Measurements from ENCODE around the gene TP53BP1. TPM values are rescaled to one million over a fixed set of nuclear protein-coding genes. Genes with fewer than 3 reads are reported as not detected.
A peak's percentile ranks its signal among the peaks of the same experiment; 100 is the strongest.

Gene TP53BP1
- total and polyA plus RNA-seq, 2 experiments from 2014 or later, result 20.1 to 46.4 TPM

GRCh38 chr15:43361313-43361903 lies 131.5 kb downstream of the TP53BP1 start:
- Histone ChIP-seq H3K9ac (no peak overlapping the region), H3K9me3 (ENCODE audit: low read depth) (peaks cover 5% of the 10 kb centered on the region), H3K27me3 (replicated peaks; ENCODE audit: insufficient read depth) (no peaks in the 10 kb centered on the region), H3K9me2 (ENCODE audit: insufficient read depth) (no peaks in the 10 kb centered on the region), H3K36me3 (ENCODE audit: low read depth) (peaks cover 73% of the 10 kb centered on the region), H3K4me3 (no peak overlapping the region), H3K27ac (no peak overlapping the region), H2AFZ (no peak overlapping the region), H3K4me1 (ENCODE audit: insufficient read depth) (no peaks in the 10 kb centered on the region), H4K20me1 (ENCODE audit: insufficient read depth) (no peaks in the 10 kb centered on the region), H3F3A (ENCODE audit: insufficient read depth) (no peaks in the 10 kb centered on the region), H3K79me2 (ENCODE audit: insufficient read depth) (peaks cover 17% of the 10 kb centered on the region; the same call in 1 of the 2 replicates), H3K4me2 (ENCODE audit: unreplicated experiment) (no peak overlapping the region)
- TF ChIP-seq EZH2 (IDR thresholded peaks at IDR 0.05; ENCODE audit: insufficient read depth, poor library complexity, severe bottlenecking) (no peak), EZH2phosphoT487 (IDR thresholded peaks at IDR 0.05; ENCODE audit: insufficient read depth, low read depth) (no peak)
- in situ Hi-C loops (cut with MboI), result no loop called here
- DNase-seq, result peak; percentile 19
- WGBS, 2 experiments (ENCODE audit: low coverage in 1 of 2, low lambda C conversion rate in 2 of 2, missing lambda C conversion rate in 2 of 2), result 96 to 99% methylated on average over 7 of the region's 7 CpGs

- Histone ChIP-seq H3K27me3 (replicated peaks; ENCODE audit: insufficient read depth) (no peaks in the 10 kb centered on the region), H3K4me3 (no peak overlapping the region), H3K9ac (no peak overlapping the region), H3K27ac (no peak overlapping the region), H3K4me1 (ENCODE audit: insufficient read depth) (no peaks in the 10 kb centered on the region), H3K79me2 (ENCODE audit: insufficient read depth) (peaks cover 17% of the 10 kb centered on the region; the same call in 1 of the 2 replicates), H3K36me3 (ENCODE audit: low read depth) (peaks cover 71% of the 10 kb centered on the region), H3F3A (ENCODE audit: insufficient read depth) (no peaks in the 10 kb centered on the region), H3K9me3 (ENCODE audit: low read depth) (peaks cover 5% of the 10 kb centered on the region), H2AFZ (no peak overlapping the region), H3K4me2 (ENCODE audit: unreplicated experiment) (no peak overlapping the region), H4K20me1 (ENCODE audit: insufficient read depth) (no peaks in the 10 kb centered on the region), H3K9me2 (ENCODE audit: insufficient read depth) (no peaks in the 10 kb centered on the region)
- TF ChIP-seq EZH2 (IDR thresholded peaks at IDR 0.05; ENCODE audit: insufficient read depth, poor library complexity, severe bottlenecking), result no peak
- TF ChIP-seq EZH2phosphoT487 (IDR thresholded peaks at IDR 0.05; ENCODE audit: insufficient read depth, low read depth), result no peak
- WGBS, 2 experiments (ENCODE audit: low coverage in 1 of 2, low lambda C conversion rate in 2 of 2, missing lambda C conversion rate in 2 of 2), result 97 to 99% methylated on average over 4 of the region's 4 CpGs
- DNase-seq, result no peak
- in situ Hi-C loops (cut with MboI), result no loop called here
These were observed 132.1 kb downstream of the TP53BP1 start for GRCh38 chr15:43360821-43361220.

Other genes with a start within 250 kb of the TP53BP1 start
- gene TGM5, start 226.2 kb downstream of the TP53BP1 start, total RNA-seq (2014; rRNA removed; shearing (Covaris generic)), result not detected in 2 replicates
- gene TGM5, start 226.2 kb downstream of the TP53BP1 start, polyA plus RNA-seq (2016; fragmentation: Nextera tagmentation; extraction: Ambion mirVana), result not detected in 2 replicates
- gene TGM7, start 190.9 kb downstream of the TP53BP1 start, total RNA-seq (2014; rRNA removed; shearing (Covaris generic)), result not detected in 2 replicates
- gene TGM7, start 190.9 kb downstream of the TP53BP1 start, polyA plus RNA-seq (2016; fragmentation: Nextera tagmentation; extraction: Ambion mirVana), result not detected in 2 replicates
- gene LCMT2, start 162.6 kb downstream of the TP53BP1 start, total RNA-seq (2014; rRNA removed; shearing (Covaris generic)), result 7.7 and 9.9 TPM in 2 replicates
- 7.4 and 8.4 TPM in 2 replicates for gene LCMT2, start 162.6 kb downstream of the TP53BP1 start, polyA plus RNA-seq (2016; fragmentation: Nextera tagmentation; extraction: Ambion mirVana)
- 11.6 and 18.7 TPM in 2 replicates for gene ZSCAN29, start 122.1 kb downstream of the TP53BP1 start, total RNA-seq (2014; rRNA removed; shearing (Covaris generic))
- 5.8 and 6.0 TPM in 2 replicates for gene ZSCAN29, start 122.1 kb downstream of the TP53BP1 start, polyA plus RNA-seq (2016; fragmentation: Nextera tagmentation; extraction: Ambion mirVana)
- 3.7 and 6.3 TPM in 2 replicates for gene TUBGCP4, start 122.1 kb downstream of the TP53BP1 start, total RNA-seq (2014; rRNA removed; shearing (Covaris generic))
- gene TUBGCP4, start 122.1 kb downstream of the TP53BP1 start, polyA plus RNA-seq (2016; fragmentation: Nextera tagmentation; extraction: Ambion mirVana), result 12.6 and 13.1 TPM in 2 replicates
- 61.9 and 62.2 TPM in 2 replicates for gene MAP1A, start 24.5 kb upstream of the TP53BP1 start, total RNA-seq (2014; rRNA removed; shearing (Covaris generic))
- 30.3 and 31.5 TPM in 2 replicates for gene MAP1A, start 24.5 kb upstream of the TP53BP1 start, polyA plus RNA-seq (2016; fragmentation: Nextera tagmentation; extraction: Ambion mirVana)
- gene PPIP5K1, start 97.1 kb upstream of the TP53BP1 start, total RNA-seq (2014; rRNA removed; shearing (Covaris generic)), result 8.0 and 13.1 TPM in 2 replicates
- gene PPIP5K1, start 97.1 kb upstream of the TP53BP1 start, polyA plus RNA-seq (2016; fragmentation: Nextera tagmentation; extraction: Ambion mirVana), result 7.0 and 8.2 TPM in 2 replicates
- not detected in 2 replicates for gene CKMT1B, start 100.9 kb upstream of the TP53BP1 start, total RNA-seq (2014; rRNA removed; shearing (Covaris generic))
- gene CKMT1B, start 100.9 kb upstream of the TP53BP1 start, polyA plus RNA-seq (2016; fragmentation: Nextera tagmentation; extraction: Ambion mirVana), result not detected in 2 replicates
- under 0.01 TPM in 1 of 2 replicates, not detected in the other for gene STRC, start 125.6 kb upstream of the TP53BP1 start, total RNA-seq (2014; rRNA removed; shearing (Covaris generic))
- gene STRC, start 125.6 kb upstream of the TP53BP1 start, polyA plus RNA-seq (2016; fragmentation: Nextera tagmentation; extraction: Ambion mirVana), result 0.08 TPM in 1 of 2 replicates, not detected in the other
- gene CATSPER2, start 155.7 kb upstream of the TP53BP1 start, total RNA-seq (2014; rRNA removed; shearing (Covaris generic)), result 0.38 TPM in 1 of 2 replicates, not detected in the other
- 1.2 and 1.7 TPM in 2 replicates for gene CATSPER2, start 155.7 kb upstream of the TP53BP1 start, polyA plus RNA-seq (2016; fragmentation: Nextera tagmentation; extraction: Ambion mirVana)
- not detected in 2 replicates for gene CKMT1A, start 200.7 kb upstream of the TP53BP1 start, total RNA-seq (2014; rRNA removed; shearing (Covaris generic))
- gene CKMT1A, start 200.7 kb upstream of the TP53BP1 start, polyA plus RNA-seq (2016; fragmentation: Nextera tagmentation; extraction: Ambion mirVana), result not detected in 2 replicates

Data from GM23248 (cell line).